Body of pancreas (tissue), 4 donors: ENCODE measurements around the gene UNC13C. TPM values are rescaled to one million over a fixed set of nuclear protein-coding genes. Genes with fewer than 3 reads are reported as not detected.

ENCODE experiments used
- ATAC-seq: fragments of 150-250 bp; one replicate; pipeline ENCODE4 v1.9.1; 2016
- DNase-seq, 4 donors: peaks; one replicate each; pipeline ENCODE4 v3.0.0-alpha.2; 2019
- H3K27ac ChIP-seq, 4 donors: fragments of 200-600 bp; sonication (generic); 1 replicate in 3 of 4; 2 replicates in 1 of 4; pipeline versions ENCODE4 v1.5.1 to v1.6.1; 2016 to 2019; ENCODE audit warnings: mild to moderate bottlenecking in 1 of 4, mixed read lengths in 1 of 4, moderate library complexity in 1 of 4
- H3K27me3 ChIP-seq, 2 donors: fragments of 200-600 bp; sonication (generic); one replicate each; pipeline ENCODE4 v1.6.0; 2016; ENCODE audit warnings: mild to moderate bottlenecking in 1 of 2
- H3K36me3 ChIP-seq, 2 donors: fragments of 200-600 bp; sonication (generic); replicated peaks in 1 of 2; 2 replicates each; pipeline ENCODE4 v1.5.1; 2016; ENCODE audit warnings: low read depth in 2 of 2; ENCODE audit not compliant: insufficient read depth in 1 of 2
- H3K4me1 ChIP-seq: fragments of 200-600 bp; sonication (generic); one replicate; pipeline ENCODE4 v1.6.0; 2016
- H3K4me3 ChIP-seq, 2 donors: fragments of 200-600 bp; sonication (generic); 1 replicate in 1 of 2; 2 replicates in 1 of 2; pipeline ENCODE4 v1.5.1; 2016 to 2019
- H3K9me3 ChIP-seq, 3 donors: fragments of 200-600 bp; sonication (generic); 1 replicate in 2 of 3; 2 replicates in 1 of 3; pipeline ENCODE4 v1.5.1; 2016
- CTCF ChIP-seq, 7 experiments: fragments of 450-650 bp in 4 of 7; fragments of 200-600 bp in 3 of 7; sonication (generic) in 3 of 7; IDR thresholded peaks; one replicate each; pipeline ENCODE4 v1.5.1; 2016 to 2019; ENCODE audit warnings: antibody characterized with exemption in 7 of 7
- POLR2A ChIP-seq, 3 donors: fragments of 450-650 bp; IDR thresholded peaks; one replicate each; pipeline ENCODE4 v1.6.1; 2016; ENCODE audit warnings: antibody characterized with exemption in 3 of 3, mild to moderate bottlenecking in 2 of 3
- WGBS, 2 donors: methylation state at CpG; one replicate each; pipeline ENCODE4 v1.1.5; 2017; 5-methylcytosine and 5-hydroxymethylcytosine counted together
- intact Hi-C: fragments of 100-400 bp; cut with DNase I; formaldehyde crosslinking; loops from one replicate; pipeline ENCODE4 v1.15.1; 2023
- total RNA-seq, 2 donors: library from RNA; depleted of rRNA; stranded (reverse); fragments of >200 nt; gene quantifications; one replicate each; pipeline ENCODE4 v1.1.0, GENCODE V29; 2016

UNC13C gene
- total RNA-seq, 2 donors from 2014 or later = not detected

GRCh38 chr15:54540721-54541120 lies 562.5 kb downstream of the UNC13C start:
- no peak for DNase-seq
- Histone ChIP-seq H3K27ac (no peak overlapping the region), H3K4me3 (no peak overlapping the region), H3K9me3 (peaks cover 0 to 4% (median 0%) of the 10 kb centered on the region in 3 donors), H3K36me3 (no peaks in the 10 kb centered on the region), H3K4me1 (no peaks in the 10 kb centered on the region), H3K27me3 (no peaks in the 10 kb centered on the region)
- no peak for TF ChIP-seq POLR2A (IDR thresholded peaks at IDR 0.05)
- no peak for TF ChIP-seq CTCF (IDR thresholded peaks at IDR 0.05)
- intact Hi-C loops = no loop called here
- no peak for ATAC-seq
- 67 to 70% methylated on average over 6 of the region's 6 CpGs for WGBS, 2 donors

GRCh38 chr15:54547491-54547890 lies 569.2 kb downstream of the UNC13C start:
- Histone ChIP-seq H3K36me3 (no peaks in the 10 kb centered on the region), H3K27ac (no peak overlapping the region), H3K9me3 (no peaks in the 10 kb centered on the region), H3K4me3 (no peak overlapping the region), H3K27me3 (no peaks in the 10 kb centered on the region), H3K4me1 (no peaks in the 10 kb centered on the region)
- TF ChIP-seq CTCF (IDR thresholded peaks at IDR 0.05) (no peak), POLR2A (IDR thresholded peaks at IDR 0.05) (no peak)
- ATAC-seq (no peak), DNase-seq (no peak)
- intact Hi-C loops = no loop called here
- WGBS, 2 donors = 34 to 36% methylated on average over 3 of the region's 3 CpGs

- H3K4me1 ChIP-seq = no peaks in the 10 kb centered on the region
- H3K27me3 ChIP-seq = no peaks in the 10 kb centered on the region
- TF ChIP-seq POLR2A (IDR thresholded peaks at IDR 0.05) = no peak
- TF ChIP-seq CTCF (IDR thresholded peaks at IDR 0.05) = no peak
- H3K27ac ChIP-seq = no peak overlapping the region
- intact Hi-C loops = no loop called here
- 63 to 65% methylated on average over 1 of the region's 1 CpG for WGBS, 2 donors
- ATAC-seq (no peak), DNase-seq (no peak)
- no peaks in the 10 kb centered on the region for H3K9me3 ChIP-seq
- H3K4me3 ChIP-seq = no peak overlapping the region
- no peaks in the 10 kb centered on the region for H3K36me3 ChIP-seq
Observed at GRCh38 chr15:54550954-54551353, 572.7 kb downstream of the UNC13C start.

- ATAC-seq (no peak), DNase-seq (no peak)
- TF ChIP-seq CTCF (IDR thresholded peaks at IDR 0.05) (no peak), POLR2A (IDR thresholded peaks at IDR 0.05) (no peak)
- H3K36me3 ChIP-seq = no peaks in the 10 kb centered on the region
- no peaks in the 10 kb centered on the region for H3K4me1 ChIP-seq
- H3K9me3 ChIP-seq = no peaks in the 10 kb centered on the region
- intact Hi-C loops = no loop called here
- H3K4me3 ChIP-seq = no peak overlapping the region
- no peak overlapping the region for H3K27ac ChIP-seq
- 51 to 74% methylated on average over 1 of the region's 1 CpG for WGBS, 2 donors
- H3K27me3 ChIP-seq = no peaks in the 10 kb centered on the region
Observed at GRCh38 chr15:54556231-54556630, 578.0 kb downstream of the UNC13C start.

- DNase-seq = peak in 2 of 4 donors; percentile 10 to 37
Observed at GRCh38 chr15:54559405-54560069, 581.3 kb downstream of the UNC13C start.

More at GRCh38 chr15:54559405-54560069, 581.3 kb downstream of the UNC13C start:
- Histone ChIP-seq H3K27ac (no peak overlapping the region), H3K27me3 (no peaks in the 10 kb centered on the region), H3K4me1 (no peaks in the 10 kb centered on the region), H3K9me3 (no peaks in the 10 kb centered on the region), H3K4me3 (no peak overlapping the region), H3K36me3 (no peaks in the 10 kb centered on the region)
- no peak for ATAC-seq
- intact Hi-C loops = no loop called here
- WGBS, 2 donors = 51 to 69% methylated on average over 4 of the region's 4 CpGs
- TF ChIP-seq POLR2A (IDR thresholded peaks at IDR 0.05) (no peak), CTCF (IDR thresholded peaks at IDR 0.05) (no peak)
